HG02981 (cell line): ENCODE data around the gene CACNG1.
"Not testable (repeated sequence)": the region's sequence is repeated elsewhere in the genome, so short reads cannot be mapped to it uniquely, and the experiment has no call there.

Experiments used
- ATAC-seq: cut with Tn5 transposase; IDR thresholded peaks from one replicate; pipeline ENCODE4 v1.9.1; 2021; ENCODE audit warnings: mild to moderate bottlenecking, moderate library complexity; ENCODE audit not compliant: unreplicated experiment

Gene CACNG1

DNA sequence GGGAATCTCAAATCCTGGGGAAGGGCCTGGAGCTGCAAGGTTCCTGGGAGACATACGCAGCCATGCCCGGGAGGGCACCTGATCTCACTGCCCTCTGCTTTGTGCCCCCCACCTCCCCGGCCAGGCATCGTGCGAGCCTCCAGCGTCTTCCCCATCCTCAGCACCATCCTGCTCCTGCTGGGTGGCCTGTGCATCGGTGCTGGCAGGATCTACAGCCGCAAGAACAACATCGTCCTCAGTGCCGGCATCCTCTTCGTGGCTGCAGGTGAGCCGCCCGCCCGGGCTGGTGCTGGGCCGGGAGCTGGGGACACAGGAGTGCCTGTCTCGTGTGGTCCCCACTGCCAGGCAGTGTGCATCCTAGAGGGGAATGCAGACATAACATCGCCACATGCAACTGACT is 19.6 kb upstream of the CACNG1 start:
- ATAC-seq = no peak

DNA sequence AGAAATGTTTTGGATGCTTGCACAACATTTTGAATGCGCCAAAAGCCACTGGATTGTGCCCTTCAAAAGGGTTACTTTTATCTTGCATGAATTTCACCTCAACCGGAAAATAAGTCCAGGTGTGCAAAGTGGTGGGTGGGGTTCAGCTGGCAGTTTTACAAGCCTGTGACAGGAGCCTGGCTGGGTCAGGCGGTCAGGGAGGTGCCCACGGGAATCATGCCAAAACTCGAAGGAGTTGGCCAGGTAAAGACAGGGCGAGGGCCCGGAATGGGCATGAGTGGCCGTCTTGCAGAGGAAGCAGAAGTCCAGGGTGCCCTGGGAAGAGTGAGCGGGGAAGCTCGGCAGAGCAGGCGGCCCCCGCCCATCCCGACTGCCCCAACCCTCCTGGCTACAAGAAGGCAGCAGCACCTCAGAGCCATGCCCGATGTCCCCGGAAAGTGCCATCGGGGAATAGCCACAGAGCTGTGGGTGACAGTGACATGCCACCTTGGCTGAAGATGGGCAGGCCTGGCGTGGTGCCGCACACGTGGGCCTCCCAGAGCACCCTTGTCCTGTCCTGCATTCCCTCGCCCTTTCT is 19.1 kb upstream of the CACNG1 start:
- no peak for ATAC-seq

GRCh38 chr17:67026341-67026740 is 18.0 kb upstream of the CACNG1 start:
- no peak for ATAC-seq

DNA sequence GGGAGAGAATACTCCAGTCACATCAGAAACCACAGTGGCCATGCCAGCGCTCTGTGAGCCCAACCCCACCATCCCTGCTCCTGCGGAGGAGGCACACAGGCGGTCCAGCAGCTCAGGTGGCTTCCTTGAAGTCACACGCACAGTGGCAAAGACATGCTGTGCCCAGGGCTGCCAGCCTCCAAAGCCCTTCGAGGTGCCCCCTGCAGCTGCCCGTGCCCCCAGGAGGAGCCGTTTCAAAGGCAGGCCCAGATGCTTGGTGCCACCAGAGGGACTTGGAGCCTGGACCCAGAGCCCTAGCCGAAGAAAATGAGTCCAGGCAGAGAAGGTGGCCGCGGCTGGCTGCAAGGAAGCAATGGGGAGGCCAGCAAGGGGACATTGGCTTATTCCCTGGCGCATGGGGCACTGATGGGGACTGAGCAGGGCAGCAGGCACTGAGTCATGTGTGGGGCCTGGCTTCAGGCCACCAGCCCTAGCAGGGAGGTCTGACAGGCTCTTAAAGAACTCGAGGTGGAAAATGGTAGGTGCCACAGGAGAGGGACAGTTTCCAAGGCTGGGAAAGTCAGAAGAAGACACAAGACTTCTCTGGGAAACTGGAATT is 17.2 kb upstream of the CACNG1 start:
- no peak for ATAC-seq

GRCh38 chr17:67030641-67031040 is 13.7 kb upstream of the CACNG1 start:
- ATAC-seq = no peak

GRCh38 chr17:67032382-67032781 is 12.0 kb upstream of the CACNG1 start:
- no peak for ATAC-seq

DNA sequence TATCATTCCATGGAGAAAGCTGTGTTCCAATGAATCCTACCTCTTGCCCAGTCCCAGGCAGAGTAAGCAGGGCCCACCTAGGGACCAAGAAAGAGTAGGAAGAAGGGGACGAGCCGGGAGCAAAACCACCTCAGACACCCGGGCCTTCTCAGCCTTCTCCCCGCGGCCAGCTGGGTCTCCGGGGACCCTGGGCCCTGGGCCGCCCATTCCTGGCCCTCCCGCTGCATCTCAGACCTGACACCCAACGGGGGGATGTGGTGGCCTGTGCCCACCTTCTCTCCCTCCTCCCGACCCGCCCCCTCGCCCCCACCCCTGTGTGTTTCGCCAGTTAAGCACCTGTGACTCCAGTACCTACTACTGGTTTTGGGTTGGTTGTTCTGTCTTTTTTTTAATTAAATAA is 11.4 kb upstream of the CACNG1 start:
- no peak for ATAC-seq

DNA sequence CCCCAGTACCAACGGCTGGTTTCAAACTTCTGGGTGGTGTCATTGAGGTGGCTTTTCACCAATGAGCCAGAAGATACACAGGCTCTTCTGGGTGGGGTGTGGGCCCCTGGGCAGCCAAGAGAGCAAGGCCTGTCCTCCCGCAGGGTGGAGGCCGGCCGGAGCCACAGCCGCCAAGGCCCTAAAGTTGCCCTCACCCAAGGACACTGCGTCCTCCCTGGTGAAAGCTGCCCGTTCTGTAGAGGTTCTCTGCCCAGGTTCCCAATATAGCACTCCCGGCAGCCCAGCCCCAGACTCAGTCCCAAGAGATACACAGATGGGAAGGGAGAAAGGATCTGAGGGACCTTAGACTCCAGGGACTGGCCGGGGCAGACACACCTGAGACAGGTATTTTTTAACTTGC is 10.7 kb upstream of the CACNG1 start:
- no peak for ATAC-seq

- peak; percentile 70 for ATAC-seq
These were observed 8.9 kb upstream of the CACNG1 start for GRCh38 chr17:67035131-67036083.

GRCh38 chr17:67038861-67039365 is 5.4 kb upstream of the CACNG1 start:
- no peak for ATAC-seq

DNA sequence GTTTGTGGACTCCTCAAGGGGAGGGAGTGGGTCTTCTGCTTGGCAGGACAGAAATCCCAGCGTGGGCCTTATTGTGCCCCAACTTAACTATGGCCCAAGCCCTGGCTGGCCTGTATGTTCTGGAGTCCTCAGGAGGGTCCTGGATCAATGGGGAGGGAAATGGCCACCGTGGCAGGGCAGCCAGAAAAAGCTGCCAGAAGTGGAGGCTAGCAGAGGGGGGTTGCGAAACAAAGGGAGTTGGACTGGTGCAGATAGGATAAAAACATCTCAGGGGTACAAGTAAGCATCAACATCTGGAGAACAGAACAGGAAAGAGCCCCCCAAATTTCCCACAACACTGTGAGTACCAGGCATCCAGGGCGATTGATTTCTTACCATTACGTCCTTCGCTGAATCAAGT is 3.7 kb upstream of the CACNG1 start:
- ATAC-seq = no peak

GRCh38 chr17:67041119-67041518 is 3.2 kb upstream of the CACNG1 start:
- ATAC-seq = not testable (repeated sequence)

GRCh38 chr17:67041531-67041930 is 2.8 kb upstream of the CACNG1 start:
- no peak for ATAC-seq

DNA sequence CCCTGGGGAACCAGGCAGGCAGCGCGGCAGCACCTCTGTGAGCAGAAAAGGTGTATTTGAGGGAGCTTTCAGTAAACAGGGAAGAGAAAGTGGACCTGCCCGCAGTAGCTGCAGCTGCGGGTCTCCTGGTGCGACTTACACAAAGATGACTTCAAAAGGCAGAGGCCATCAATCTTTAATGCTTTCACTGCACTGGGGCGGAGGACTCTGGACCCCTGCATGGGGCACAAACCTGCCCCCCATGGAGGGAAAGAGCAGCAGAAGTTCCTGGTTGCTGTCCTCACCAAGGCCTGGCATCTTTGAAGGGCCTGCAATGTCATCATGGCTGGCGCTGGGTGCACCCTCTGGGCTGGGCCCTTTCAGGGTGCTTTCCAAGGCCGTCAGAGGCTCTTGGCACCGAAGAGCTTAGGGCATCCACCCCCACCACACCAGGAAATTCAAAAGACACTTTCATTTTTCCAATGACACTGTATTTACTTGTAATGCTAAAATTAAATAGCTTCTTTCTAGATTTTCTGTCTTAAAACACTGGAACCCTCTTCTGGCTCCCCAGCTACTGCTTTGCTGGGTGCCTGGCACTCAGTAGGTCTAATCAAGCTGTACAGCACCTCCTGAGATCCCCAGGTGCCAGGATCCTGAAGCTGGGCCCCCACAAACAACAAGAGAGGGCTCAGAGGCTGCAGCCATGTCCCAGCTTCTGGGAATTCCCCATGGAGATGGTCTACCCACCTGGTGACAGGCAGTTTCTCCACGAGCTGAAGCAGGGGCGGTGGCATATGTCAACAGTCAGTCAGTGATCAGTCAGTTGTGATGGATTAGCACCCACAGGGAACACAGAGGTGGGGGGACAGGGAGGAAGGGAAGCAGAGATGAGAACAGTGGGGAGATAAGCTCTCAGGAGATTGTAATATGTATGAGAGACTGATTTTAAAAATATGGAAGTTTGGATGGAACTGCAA is 2.1 kb upstream of the CACNG1 start:
- ATAC-seq = no peak

GRCh38 chr17:67043283-67043682 is 1.1 kb upstream of the CACNG1 start:
- no peak for ATAC-seq

- no peak for ATAC-seq
These were observed 586 bp downstream of the CACNG1 start for GRCh38 chr17:67044940-67045339.

- no peak for ATAC-seq
These were observed 2.0 kb downstream of the CACNG1 start for GRCh38 chr17:67046398-67046797.

- ATAC-seq = no peak
These were observed 3.0 kb downstream of the CACNG1 start for GRCh38 chr17:67047382-67047781.

DNA sequence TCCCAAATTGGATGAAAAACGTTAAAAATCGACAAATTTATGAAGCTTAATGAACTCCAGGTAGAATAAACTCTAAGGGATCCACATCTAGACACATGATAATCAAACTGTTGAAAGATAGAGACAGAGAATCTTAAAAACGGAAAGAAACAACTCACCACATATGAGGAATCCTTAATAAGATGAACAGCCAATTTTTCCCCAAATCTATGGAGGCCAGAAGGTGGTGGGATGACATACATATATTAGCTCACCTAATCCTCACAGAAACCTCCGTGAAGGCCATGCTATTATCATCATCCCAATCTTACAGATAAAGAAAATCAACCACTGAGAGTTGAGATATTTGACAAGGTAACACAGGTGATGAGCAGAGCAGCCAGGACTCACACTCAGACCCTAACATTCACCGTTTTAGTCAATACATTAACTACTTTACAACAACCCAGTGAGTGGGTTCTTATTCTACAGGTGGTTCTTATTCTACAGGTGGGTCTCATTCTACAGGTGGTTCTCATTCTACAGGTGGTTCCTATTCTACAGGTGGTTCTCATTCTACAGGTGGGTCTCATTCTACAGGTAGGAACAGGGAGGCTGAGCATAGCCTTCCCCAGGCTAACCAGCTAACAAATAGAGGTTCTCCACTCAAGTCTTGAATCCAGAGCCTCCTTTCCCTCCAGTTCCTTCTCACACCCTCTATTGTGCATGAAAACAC is 4.8 kb downstream of the CACNG1 start:
- ATAC-seq = no peak

GRCh38 chr17:67050066-67050465 is 5.7 kb downstream of the CACNG1 start:
- ATAC-seq = no peak
